Glomerular endothelial cell (primary cell): ENCODE data around the gene INPP4B. TPM values are rescaled to one million over a fixed set of nuclear protein-coding genes. Genes with fewer than 3 reads are reported as not detected.
"Not testable (repeated sequence)": the region's sequence is repeated elsewhere in the genome, so short reads cannot be mapped to it uniquely, and the experiment has no call there.

Experiments used
- DNase-seq: peaks from one replicate; pipeline ENCODE4 v3.0.0-alpha.2; 2011; ENCODE audit warnings: low read depth, low spot score; ENCODE audit errors: extremely low read depth
- total RNA-seq: library from RNA; depleted of rRNA; stranded (reverse); fragments of >200 nt; gene quantifications from 2 replicates; pipeline ENCODE4 v1.2.3, GENCODE V29; 2015

The INPP4B gene
- total RNA-seq, 1 donor from 2014 or later: 2.3 TPM

DNA sequence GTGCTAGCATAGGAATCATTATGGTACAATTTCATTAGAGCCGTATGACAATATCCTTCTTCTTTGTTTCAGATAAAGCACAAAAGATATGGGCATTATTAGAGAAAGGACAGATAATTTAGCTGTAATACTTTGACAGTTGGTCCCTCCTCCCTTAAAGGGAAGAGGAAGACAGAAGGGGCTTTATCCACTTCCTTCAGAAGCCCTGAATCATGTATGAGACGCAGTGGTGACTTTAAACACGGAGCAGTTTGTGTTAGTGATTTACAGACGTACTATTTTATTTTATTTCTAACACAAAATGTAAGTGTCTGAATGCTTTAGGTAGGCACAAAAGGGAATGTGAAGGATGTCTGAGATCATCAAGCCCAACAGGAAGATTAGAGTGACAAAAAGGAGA, 742.1 kb downstream of the INPP4B start:
- no peak for DNase-seq

GRCh38 chr4:142101401-142101800, 744.7 kb downstream of the INPP4B start:
- no peak for DNase-seq

GRCh38 chr4:142100941-142101340, 745.2 kb downstream of the INPP4B start:
- DNase-seq: no peak

- DNase-seq: no peak
These were observed 747.1 kb downstream of the INPP4B start for GRCh38 chr4:142098900-142099545.

DNA sequence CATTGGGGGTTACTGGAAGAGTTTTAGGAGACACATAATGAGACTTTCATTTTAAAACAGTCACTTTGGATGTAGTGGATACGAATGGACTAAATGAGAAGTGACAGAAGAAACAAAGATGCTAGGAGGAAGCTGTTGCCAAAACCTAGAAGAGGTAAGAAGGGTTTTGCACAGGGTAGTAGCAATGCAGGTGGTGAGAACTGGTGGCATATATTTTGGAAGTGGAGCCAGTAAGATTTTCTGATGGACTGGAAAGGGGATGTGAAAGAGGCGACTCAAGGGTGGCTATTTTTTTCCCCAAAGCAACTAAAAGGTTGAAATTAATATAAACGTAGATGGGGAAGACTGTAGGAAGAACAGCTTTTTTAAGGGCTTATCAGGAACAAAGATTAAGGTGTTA, 747.7 kb downstream of the INPP4B start:
- DNase-seq: no peak

DNA sequence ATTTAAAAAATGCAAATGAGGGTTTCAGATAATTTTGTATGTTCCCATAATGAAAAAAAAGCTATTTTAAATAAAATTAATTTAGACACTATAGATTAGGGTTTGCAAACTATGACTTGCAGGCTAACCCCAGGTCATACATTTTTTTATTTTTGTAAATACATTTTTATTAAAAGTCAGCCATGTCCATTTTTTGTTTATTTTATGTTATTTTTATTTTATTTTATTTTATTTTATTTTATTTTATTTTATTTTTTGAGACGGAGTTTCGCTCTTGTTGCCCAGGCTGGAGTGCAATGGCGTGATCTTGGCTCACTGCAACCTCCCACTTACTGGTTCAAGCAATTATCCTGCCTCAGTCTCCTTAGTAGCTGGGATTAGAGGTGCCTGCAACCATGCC, 749.1 kb downstream of the INPP4B start:
- no peak for DNase-seq

DNA sequence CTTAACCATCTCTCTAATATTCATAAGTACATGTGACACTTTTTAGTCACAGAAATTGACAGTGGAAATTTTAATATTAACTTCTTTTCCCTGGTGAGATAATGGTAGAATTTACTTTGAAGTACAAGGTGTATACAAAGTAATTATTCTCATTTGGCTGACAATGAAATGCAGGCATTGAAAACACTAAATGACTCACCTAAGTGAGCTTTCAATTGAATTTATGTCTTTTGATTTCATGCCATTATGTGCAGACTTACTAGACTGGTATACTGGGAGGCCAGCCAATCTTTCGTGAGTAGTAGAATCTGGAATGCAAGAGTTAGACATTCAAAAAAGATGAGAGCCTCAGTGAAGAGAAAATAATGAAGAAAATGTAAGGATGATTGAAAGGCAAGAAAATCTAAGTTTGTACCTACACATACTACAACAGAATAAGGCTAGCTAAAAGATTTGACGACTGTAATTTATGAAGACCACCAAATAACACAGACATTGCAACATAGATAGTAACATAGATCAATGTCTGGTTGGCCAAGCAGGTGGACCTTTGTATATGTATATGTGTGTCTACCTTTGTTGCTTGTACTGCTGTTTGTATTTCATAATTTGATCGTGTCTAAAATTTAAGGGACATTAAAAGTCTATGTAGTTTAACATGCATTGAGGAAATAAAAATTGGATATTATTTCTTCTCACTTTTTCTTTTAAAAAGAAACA, 750.1 kb downstream of the INPP4B start:
- peak; percentile 82 for DNase-seq

GRCh38 chr4:142092941-142093340, 753.2 kb downstream of the INPP4B start:
- no peak for DNase-seq

GRCh38 chr4:142091691-142092182, 754.4 kb downstream of the INPP4B start:
- peak; percentile 60 for DNase-seq

DNA sequence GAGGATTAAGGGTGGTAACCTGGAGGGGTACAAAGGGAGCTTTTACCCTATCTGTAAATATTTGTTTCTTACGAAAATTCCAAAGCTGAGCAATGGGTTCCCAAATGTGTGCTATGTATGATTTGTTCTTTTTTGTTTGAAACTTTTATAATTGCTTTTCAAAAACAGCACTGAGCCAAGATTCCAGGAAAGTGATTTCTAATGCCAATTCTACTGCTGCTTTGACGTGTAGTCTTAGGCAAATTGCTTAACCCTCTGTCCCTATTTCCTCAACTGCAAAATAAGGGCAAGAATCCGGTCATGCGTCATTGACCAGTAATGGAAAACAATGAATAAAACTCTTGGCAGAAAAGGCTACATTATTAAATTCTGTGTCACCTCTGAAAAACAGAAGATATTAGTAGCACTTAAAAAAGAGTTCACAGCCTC, 755.0 kb downstream of the INPP4B start:
- DNase-seq: peak; percentile 96

GRCh38 chr4:142088906-142089305, 757.2 kb downstream of the INPP4B start:
- DNase-seq: no peak

GRCh38 chr4:142085513-142086292, 760.4 kb downstream of the INPP4B start:
- no peak for DNase-seq

- no peak for DNase-seq
These were observed 762.8 kb downstream of the INPP4B start for GRCh38 chr4:142083264-142083663.

- no peak for DNase-seq
These were observed 765.1 kb downstream of the INPP4B start for GRCh38 chr4:142081025-142081424.

DNA sequence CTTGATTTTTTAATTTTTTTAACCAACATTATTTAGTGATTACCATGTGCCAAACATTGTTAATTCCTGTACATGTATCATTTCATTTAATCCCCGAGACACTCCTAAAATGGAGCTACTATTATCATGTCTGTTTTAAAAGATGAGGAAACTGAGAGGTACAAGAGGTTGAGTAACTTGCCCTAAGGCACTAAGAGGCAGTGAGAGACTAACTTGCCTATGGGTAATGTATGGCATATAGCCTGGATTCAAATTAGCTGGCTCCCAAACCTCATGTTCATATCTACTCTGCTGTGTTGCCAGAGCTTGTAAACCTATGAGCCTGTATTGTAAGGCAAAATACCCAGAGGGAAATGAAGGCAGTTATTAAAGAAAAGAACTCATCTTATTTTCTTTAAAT, 766.1 kb downstream of the INPP4B start:
- DNase-seq: no peak

DNA sequence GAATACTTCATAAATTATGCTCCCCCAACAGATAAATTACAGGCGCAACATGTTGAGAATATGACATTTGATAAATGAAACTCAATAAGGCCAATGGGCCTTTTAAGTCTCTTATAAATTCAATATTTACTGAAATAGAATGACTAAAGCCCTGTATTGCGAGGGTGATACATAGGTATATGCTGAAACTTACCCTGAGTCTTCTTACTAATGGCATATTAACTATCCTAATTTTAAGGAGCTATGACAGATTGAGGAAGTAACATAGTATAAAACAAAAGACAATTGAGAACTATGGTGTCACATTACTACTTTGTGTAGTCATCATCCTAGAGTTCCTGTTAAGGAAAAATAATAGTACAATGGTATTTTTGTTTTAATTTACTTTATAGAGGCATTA, 769.1 kb downstream of the INPP4B start:
- no peak for DNase-seq

DNA sequence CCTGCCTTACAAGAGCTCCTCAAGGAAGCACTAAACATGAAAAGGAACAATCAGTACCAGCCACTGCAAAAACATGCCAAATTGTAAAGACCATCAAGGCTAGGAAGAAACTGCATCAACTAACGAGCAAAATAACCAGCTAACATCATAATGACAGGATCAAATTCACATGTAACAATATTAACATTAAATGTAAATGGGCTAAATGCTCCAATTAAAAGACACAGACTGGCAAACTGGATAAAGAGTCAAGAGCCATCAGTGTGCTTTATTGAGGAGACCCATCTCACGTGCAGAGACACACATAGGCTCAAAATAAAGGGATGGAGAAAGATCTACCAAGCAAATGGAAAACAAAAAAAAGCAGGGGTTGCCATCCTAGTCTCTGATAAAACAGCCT, 777.8 kb downstream of the INPP4B start:
- not testable (repeated sequence) for DNase-seq

- DNase-seq: not testable (repeated sequence)
These were observed 779.5 kb downstream of the INPP4B start for GRCh38 chr4:142066562-142066961.

DNA sequence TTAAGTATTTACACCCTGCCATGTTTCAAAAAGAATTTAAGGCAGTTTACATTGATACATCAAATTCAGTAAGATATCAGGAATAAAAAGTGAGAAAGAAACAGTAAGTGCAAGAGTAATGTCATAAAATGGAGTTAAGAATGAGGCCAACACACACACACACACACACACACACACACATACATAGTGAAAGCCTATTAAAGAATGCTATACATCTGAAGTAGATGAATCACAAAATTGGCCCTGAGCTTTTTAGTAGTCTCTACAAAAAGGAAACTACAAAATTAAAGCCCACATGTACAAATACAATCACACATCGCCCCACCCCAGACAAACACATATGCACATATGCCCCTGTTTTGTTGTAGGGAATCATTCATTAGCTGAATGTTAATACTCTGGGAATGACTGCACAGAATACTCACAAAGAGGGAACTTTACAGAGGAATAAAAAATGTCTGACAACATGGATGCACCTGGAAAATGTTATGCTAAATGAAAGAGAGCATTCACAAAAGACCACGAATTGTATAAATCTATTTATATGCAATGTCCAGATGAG, 780.9 kb downstream of the INPP4B start:
- no peak for DNase-seq

DNA sequence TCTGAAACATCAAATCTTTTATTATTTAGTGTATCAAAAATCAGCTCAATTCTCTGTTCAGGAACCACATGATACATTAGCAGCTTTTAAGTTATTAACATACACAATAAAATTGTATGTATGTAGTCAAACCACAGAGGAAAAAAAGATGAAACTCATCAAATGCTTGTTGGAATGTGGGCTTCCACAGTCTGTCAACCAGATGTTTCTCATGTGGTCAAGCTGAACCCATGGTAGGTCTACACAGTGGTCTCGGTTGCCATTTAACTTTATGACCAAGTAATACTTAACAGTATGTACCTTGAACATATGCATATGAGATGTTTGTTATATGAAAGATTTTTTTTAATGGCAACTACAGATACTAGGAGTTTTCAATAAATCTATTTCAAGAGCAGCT, 781.9 kb downstream of the INPP4B start:
- no peak for DNase-seq

DNA sequence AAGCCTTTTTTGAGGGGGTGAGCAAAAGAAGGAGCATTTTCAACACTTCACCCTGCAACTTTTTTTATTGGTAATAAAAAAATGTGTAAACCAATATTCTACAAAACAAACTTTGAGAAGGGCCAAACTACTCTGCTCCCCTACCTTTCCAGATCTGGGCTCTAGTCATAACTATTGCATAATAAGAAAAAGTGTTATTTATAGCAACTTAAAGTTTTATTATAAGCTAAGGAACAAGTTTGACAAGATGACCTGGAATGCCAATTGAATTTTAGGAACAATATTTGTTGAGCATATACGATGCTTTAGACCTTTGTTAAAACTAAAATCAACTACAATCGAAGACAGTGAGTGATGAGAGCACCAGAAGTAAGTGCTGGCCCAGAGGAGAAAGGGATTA, 800.1 kb downstream of the INPP4B start:
- no peak for DNase-seq
